ENCODE results near the gene GRIK3. TPM values are rescaled to one million over a fixed set of nuclear protein-coding genes. Genes with fewer than 3 reads are reported as not detected.

The GRIK3 gene
- total and polyA plus RNA-seq, 7 donors, result 0.03 to 0.15 (median 0.04) TPM; not detected in 2

GRCh38 chr1:36888811-36889477 is 145.4 kb downstream of the GRIK3 start:
- no peak for ATAC-seq
- Histone ChIP-seq H3K27ac (no peak overlapping the region), H3K36me3 (ENCODE audit: insufficient read depth in 1 of 2, low read depth in 1 of 2) (no peaks in the 10 kb centered on the region), H3K4me1 (no peaks in the 10 kb centered on the region), H3K27me3 (ENCODE audit: insufficient read depth in 3 of 3, low read length in 2 of 3) (peaks cover 0 to 18% (median 0%) of the 10 kb centered on the region in 3 donors), H3K4me3 (no peak overlapping the region), H3K9me3 (no peaks in the 10 kb centered on the region)
- no peak for DNase-seq
- intact Hi-C loops (cut with DNase I), result no loop called here
- TF ChIP-seq CTCF (IDR thresholded peaks at IDR 0.05), result no peak
- WGBS, 3 donors, result 71 to 78% (median 76%) methylated on average over 7 of the region's 7 CpGs

GRCh38 chr1:36885540-36886357 is 148.6 kb downstream of the GRIK3 start:
- no peak for TF ChIP-seq CTCF (IDR thresholded peaks at IDR 0.05)
- H3K4me1 ChIP-seq, result no peaks in the 10 kb centered on the region
- H3K4me3 ChIP-seq, result no peak overlapping the region
- no peak for ATAC-seq
- intact Hi-C loops (cut with DNase I), result no loop called here
- no peaks in the 10 kb centered on the region for H3K36me3 ChIP-seq (ENCODE audit: insufficient read depth in 1 of 2, low read depth in 1 of 2)
- H3K27ac ChIP-seq, result no peak overlapping the region
- H3K27me3 ChIP-seq (ENCODE audit: insufficient read depth in 3 of 3, low read length in 2 of 3), result peaks cover 0 to 18% (median 2%) of the 10 kb centered on the region in 3 donors
- H3K9me3 ChIP-seq, result no peaks in the 10 kb centered on the region
- 19 to 25% (median 20%) methylated on average over 7 of the region's 7 CpGs for WGBS, 3 donors
- no peak for DNase-seq

GRCh38 chr1:36884801-36885200 is 149.5 kb downstream of the GRIK3 start:
- Histone ChIP-seq H3K27me3 (ENCODE audit: insufficient read depth in 3 of 3, low read length in 2 of 3) (peaks cover 0 to 18% (median 2%) of the 10 kb centered on the region in 3 donors), H3K4me1 (no peaks in the 10 kb centered on the region)
- DNase-seq, result no peak

GRCh38 chr1:36884029-36884701 is 150.2 kb downstream of the GRIK3 start:
- DNase-seq (no peak), ATAC-seq (no peak)
- Histone ChIP-seq H3K4me1 (no peaks in the 10 kb centered on the region), H3K36me3 (ENCODE audit: insufficient read depth in 1 of 2, low read depth in 1 of 2) (no peaks in the 10 kb centered on the region), H3K4me3 (no peak overlapping the region), H3K27me3 (ENCODE audit: insufficient read depth in 3 of 3, low read length in 2 of 3) (peaks cover 0 to 12% (median 2%) of the 10 kb centered on the region in 3 donors), H3K27ac (no peak overlapping the region), H3K9me3 (no peaks in the 10 kb centered on the region)
- TF ChIP-seq CTCF (IDR thresholded peaks at IDR 0.05), result no peak
- intact Hi-C loops (cut with DNase I), result no loop called here
- 72 to 76% (median 73%) methylated on average over 8 of the region's 8 CpGs for WGBS, 3 donors

More at GRCh38 chr1:36884801-36885200, 149.5 kb downstream of the GRIK3 start:
- Histone ChIP-seq H3K27ac (no peak overlapping the region), H3K9me3 (no peaks in the 10 kb centered on the region), H3K4me3 (no peak overlapping the region), H3K36me3 (ENCODE audit: insufficient read depth in 1 of 2, low read depth in 1 of 2) (no peaks in the 10 kb centered on the region)
- intact Hi-C loops (cut with DNase I), result no loop called here
- no peak for TF ChIP-seq CTCF (IDR thresholded peaks at IDR 0.05)
- ATAC-seq, result no peak
- 55 to 65% (median 58%) methylated on average over 4 of the region's 4 CpGs for WGBS, 3 donors
